ENCODE data around the gene THYN1. TPM values are rescaled to one million over a fixed set of nuclear protein-coding genes. Genes with fewer than 3 reads are reported as not detected.
A peak's percentile ranks its signal among the peaks of the same experiment; 100 is the strongest.

Gene THYN1
- 31.3 TPM for total RNA-seq

DNA sequence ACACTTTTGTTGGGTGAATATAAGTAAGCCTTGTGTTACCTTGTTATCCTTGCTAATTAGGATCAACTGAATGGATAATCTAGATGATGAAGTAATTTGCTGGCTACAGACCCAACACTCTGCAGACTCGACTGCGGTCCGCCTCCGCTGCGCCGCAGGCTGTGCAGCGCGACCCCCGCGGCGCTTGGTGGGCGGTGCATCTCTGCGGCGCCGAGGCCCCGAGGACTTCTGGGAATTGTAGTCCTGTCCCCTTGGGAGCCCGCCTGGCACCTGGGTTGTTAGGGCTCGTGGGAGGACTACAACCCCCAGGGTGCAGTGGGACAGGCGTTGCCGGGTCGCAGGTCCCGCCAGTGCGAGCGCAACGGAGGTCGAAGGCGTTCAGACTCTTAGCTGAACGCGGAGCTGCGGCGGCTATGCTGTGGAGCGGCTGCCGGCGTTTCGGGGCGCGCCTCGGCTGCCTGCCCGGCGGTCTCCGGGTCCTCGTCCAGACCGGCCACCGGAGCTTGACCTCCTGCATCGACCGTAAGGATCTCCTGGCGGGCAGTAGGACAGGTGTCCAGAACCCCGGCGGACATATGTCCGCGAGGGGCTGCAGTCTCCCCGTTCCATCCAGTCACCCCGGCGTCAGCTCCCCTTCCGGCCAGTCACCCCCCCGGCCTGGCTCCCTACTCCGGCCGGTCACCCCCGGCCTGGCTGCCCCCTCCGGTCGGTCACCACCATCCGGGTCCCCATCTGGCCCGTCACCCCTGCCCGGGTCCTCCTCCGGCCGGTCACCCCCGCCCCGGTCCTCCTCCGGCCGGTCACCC lies at the start of gene THYN1, which contains the start of gene ACAD8:
Gene THYN1, minus strand, starts transcription at position 165 of the 806 bp plus-strand sequence. CDS start 470 bp downstream, outside the sequence.
Gene ACAD8, plus strand, starts transcription at position 381 of the 806 bp plus-strand sequence. Its CDS starts 33 bp downstream, at position 414.
- peaks cover 14 to 20% (median 18%) of the 10 kb centered on the region in 3 donors for H3K4me1 ChIP-seq (ENCODE audit: control insufficient read depth in 3 of 3, insufficient read depth in 3 of 3, low read length in 3 of 3)
- peaks cover 15 to 38% (median 31%) of the 10 kb centered on the region in 3 donors for H3K36me3 ChIP-seq (ENCODE audit: control insufficient read depth in 3 of 3, insufficient read depth in 3 of 3, low read length in 3 of 3)
- H3K9me3 ChIP-seq (ENCODE audit: control insufficient read depth in 3 of 3, low read length in 3 of 3), result no peaks in the 10 kb centered on the region
- peak within 1 kb of the TSS; percentile 79 to 96 (median 85) for H3K4me3 ChIP-seq (ENCODE audit: low read length in 3 of 3)
- H3K9ac ChIP-seq (ENCODE audit: low read depth in 1 of 3, low read length in 3 of 3), result peak within 1 kb of the TSS; percentile 78 to 87 (median 81)
- no peaks in the 10 kb centered on the region for H3K27me3 ChIP-seq (ENCODE audit: control insufficient read depth in 3 of 3, insufficient read depth in 3 of 3, low read length in 3 of 3)
- H3K27ac ChIP-seq (ENCODE audit: low read depth, low read length), result peak within 1 kb of the TSS; percentile 36

- Histone ChIP-seq H3K9ac (ENCODE audit: low read depth in 1 of 3, low read length in 3 of 3) (no peak overlapping the region), H3K36me3 (ENCODE audit: control insufficient read depth in 3 of 3, insufficient read depth in 3 of 3, low read length in 3 of 3) (no peaks in the 10 kb centered on the region), H3K9me3 (ENCODE audit: control insufficient read depth in 3 of 3, low read length in 3 of 3) (peaks cover 0 to 2% (median 0%) of the 10 kb centered on the region in 3 donors), H3K27me3 (ENCODE audit: control insufficient read depth in 3 of 3, insufficient read depth in 3 of 3, low read length in 3 of 3) (no peaks in the 10 kb centered on the region), H3K27ac (ENCODE audit: low read depth, low read length) (no peak overlapping the region), H3K4me1 (ENCODE audit: control insufficient read depth in 3 of 3, insufficient read depth in 3 of 3, low read length in 3 of 3) (no peaks in the 10 kb centered on the region), H3K4me3 (ENCODE audit: low read length in 3 of 3) (no peak overlapping the region)
Observed at GRCh38 chr11:134294664-134295063, 41.5 kb upstream of the THYN1 start.

DNA sequence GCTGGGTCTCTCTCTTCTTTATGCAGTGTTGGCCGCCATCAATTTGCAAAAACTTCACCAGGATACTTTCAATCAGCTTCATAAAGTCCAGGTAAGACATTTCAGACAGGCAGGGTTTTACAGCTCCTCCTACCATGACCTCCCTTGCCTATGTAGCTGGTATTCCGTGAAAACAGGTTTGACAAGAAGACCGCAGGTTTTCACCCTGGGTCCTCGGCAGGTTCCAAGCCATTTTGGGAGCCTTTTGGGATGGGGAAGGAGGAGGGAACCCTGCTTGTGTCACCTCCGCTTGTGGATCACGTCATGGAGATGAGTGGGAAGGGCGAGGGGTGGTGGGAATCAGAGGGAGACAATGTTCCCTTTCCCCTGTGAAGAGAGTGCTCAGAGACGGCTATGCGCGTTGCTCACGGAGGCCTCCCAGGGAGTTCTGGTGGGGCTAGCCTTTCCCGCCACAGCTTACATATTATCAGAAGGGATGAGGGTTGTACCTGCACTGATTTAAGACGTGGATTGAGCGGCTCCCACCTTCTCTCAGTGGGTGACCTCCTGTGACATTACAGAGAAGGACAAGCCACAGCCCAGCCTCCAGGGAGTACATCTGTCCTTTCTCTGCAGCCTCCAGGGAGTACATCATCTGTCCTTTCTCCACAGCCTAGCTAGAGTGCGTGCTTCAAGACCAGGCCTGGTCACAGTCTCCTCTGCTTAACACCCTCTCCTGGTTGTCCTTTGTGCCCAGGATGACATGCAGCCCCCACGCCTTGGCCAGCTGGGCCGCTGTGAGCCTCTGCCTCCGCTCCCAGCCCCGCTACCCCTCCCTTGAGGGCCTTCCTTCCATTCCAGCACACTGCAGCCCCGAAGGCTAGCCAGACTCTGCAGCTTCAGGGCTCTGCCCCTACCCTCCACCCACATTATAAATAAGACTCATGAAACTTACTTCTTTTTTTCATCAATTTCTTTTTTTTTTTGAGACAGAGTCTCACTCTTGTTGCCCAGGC lies 40.3 kb upstream of the THYN1 start:
- H3K36me3 ChIP-seq (ENCODE audit: control insufficient read depth in 3 of 3, insufficient read depth in 3 of 3, low read length in 3 of 3), result no peaks in the 10 kb centered on the region

GRCh38 chr11:134292661-134293060 lies 39.5 kb upstream of the THYN1 start:
- Histone ChIP-seq H3K27ac (ENCODE audit: low read depth, low read length) (no peak overlapping the region), H3K4me3 (ENCODE audit: low read length in 3 of 3) (no peak overlapping the region), H3K27me3 (ENCODE audit: control insufficient read depth in 3 of 3, insufficient read depth in 3 of 3, low read length in 3 of 3) (peaks cover 0 to 3% (median 3%) of the 10 kb centered on the region in 3 donors), H3K4me1 (ENCODE audit: control insufficient read depth in 3 of 3, insufficient read depth in 3 of 3, low read length in 3 of 3) (no peaks in the 10 kb centered on the region), H3K9me3 (ENCODE audit: control insufficient read depth in 3 of 3, low read length in 3 of 3) (no peaks in the 10 kb centered on the region), H3K36me3 (ENCODE audit: control insufficient read depth in 3 of 3, insufficient read depth in 3 of 3, low read length in 3 of 3) (no peaks in the 10 kb centered on the region), H3K9ac (ENCODE audit: low read depth in 1 of 3, low read length in 3 of 3) (no peak overlapping the region)

More for the DNA sequence above, 40.3 kb upstream of the THYN1 start:
- Histone ChIP-seq H3K4me3 (ENCODE audit: low read length in 3 of 3) (no peak overlapping the region), H3K27me3 (ENCODE audit: control insufficient read depth in 3 of 3, insufficient read depth in 3 of 3, low read length in 3 of 3) (no peaks in the 10 kb centered on the region), H3K4me1 (ENCODE audit: control insufficient read depth in 3 of 3, insufficient read depth in 3 of 3, low read length in 3 of 3) (no peaks in the 10 kb centered on the region), H3K27ac (ENCODE audit: low read depth, low read length) (no peak overlapping the region), H3K9ac (ENCODE audit: low read depth in 1 of 3, low read length in 3 of 3) (no peak overlapping the region), H3K9me3 (ENCODE audit: control insufficient read depth in 3 of 3, low read length in 3 of 3) (no peaks in the 10 kb centered on the region)

- Histone ChIP-seq H3K27ac (ENCODE audit: low read depth, low read length) (no peak overlapping the region), H3K27me3 (ENCODE audit: control insufficient read depth in 3 of 3, insufficient read depth in 3 of 3, low read length in 3 of 3) (peaks cover 0 to 3% (median 3%) of the 10 kb centered on the region in 3 donors), H3K36me3 (ENCODE audit: control insufficient read depth in 3 of 3, insufficient read depth in 3 of 3, low read length in 3 of 3) (no peaks in the 10 kb centered on the region), H3K4me1 (ENCODE audit: control insufficient read depth in 3 of 3, insufficient read depth in 3 of 3, low read length in 3 of 3) (no peaks in the 10 kb centered on the region), H3K9ac (ENCODE audit: low read depth in 1 of 3, low read length in 3 of 3) (no peak overlapping the region), H3K9me3 (ENCODE audit: control insufficient read depth in 3 of 3, low read length in 3 of 3) (no peaks in the 10 kb centered on the region), H3K4me3 (ENCODE audit: low read length in 3 of 3) (no peak overlapping the region)
Observed at GRCh38 chr11:134291196-134291595, 38.0 kb upstream of the THYN1 start.

DNA sequence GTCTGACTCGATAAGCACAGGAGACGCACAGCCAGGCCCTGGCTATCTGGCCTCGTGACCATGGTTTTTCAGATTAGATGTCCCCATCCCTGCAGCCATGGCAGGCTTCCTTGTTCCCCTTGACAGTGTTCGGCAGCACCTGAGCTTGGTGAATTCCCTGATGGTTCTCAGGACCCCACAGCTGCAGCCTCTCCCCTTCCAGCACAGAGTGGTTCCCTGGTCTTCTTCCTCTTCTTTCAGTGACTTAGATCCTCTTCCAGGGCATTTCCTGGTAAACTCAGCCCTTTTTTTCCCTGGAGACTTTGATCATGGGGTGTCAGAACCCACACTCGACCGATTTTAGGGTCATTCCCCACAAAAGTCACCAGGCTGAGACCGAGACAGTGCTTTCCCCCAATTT lies 37.5 kb upstream of the THYN1 start:
- peaks cover 0 to 3% (median 3%) of the 10 kb centered on the region in 3 donors for H3K27me3 ChIP-seq (ENCODE audit: control insufficient read depth in 3 of 3, insufficient read depth in 3 of 3, low read length in 3 of 3)
- no peaks in the 10 kb centered on the region for H3K4me1 ChIP-seq (ENCODE audit: control insufficient read depth in 3 of 3, insufficient read depth in 3 of 3, low read length in 3 of 3)
- no peaks in the 10 kb centered on the region for H3K9me3 ChIP-seq (ENCODE audit: control insufficient read depth in 3 of 3, low read length in 3 of 3)
- no peak overlapping the region for H3K4me3 ChIP-seq (ENCODE audit: low read length in 3 of 3)
- H3K36me3 ChIP-seq (ENCODE audit: control insufficient read depth in 3 of 3, insufficient read depth in 3 of 3, low read length in 3 of 3), result no peaks in the 10 kb centered on the region
- H3K9ac ChIP-seq (ENCODE audit: low read depth in 1 of 3, low read length in 3 of 3), result no peak overlapping the region
- H3K27ac ChIP-seq (ENCODE audit: low read depth, low read length), result no peak overlapping the region

DNA sequence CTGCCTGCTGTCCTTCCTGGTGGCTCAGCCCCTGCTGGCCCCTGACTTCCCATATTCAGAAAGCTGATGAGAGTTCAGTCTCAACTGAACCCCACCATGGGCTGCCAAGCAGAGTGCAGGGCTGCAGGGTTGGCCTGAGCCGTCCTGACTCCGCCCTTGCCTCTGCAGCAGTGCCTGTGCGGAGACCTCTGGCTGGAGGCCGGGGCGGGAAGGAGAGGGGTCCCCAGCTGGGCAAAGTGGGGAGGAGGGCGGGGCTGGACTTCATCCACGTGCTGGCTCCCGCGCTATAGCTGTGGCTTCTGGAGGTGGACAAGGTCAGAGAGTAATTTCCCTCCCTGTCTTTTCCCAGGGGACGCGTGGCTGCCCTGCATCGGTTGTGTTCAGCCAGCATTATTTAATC lies 36.6 kb upstream of the THYN1 start:
- Histone ChIP-seq H3K9ac (ENCODE audit: low read depth in 1 of 3, low read length in 3 of 3) (no peak overlapping the region), H3K27me3 (ENCODE audit: control insufficient read depth in 3 of 3, insufficient read depth in 3 of 3, low read length in 3 of 3) (peaks cover 0 to 3% (median 3%) of the 10 kb centered on the region in 3 donors), H3K4me3 (ENCODE audit: low read length in 3 of 3) (no peak overlapping the region), H3K27ac (ENCODE audit: low read depth, low read length) (no peak overlapping the region), H3K36me3 (ENCODE audit: control insufficient read depth in 3 of 3, insufficient read depth in 3 of 3, low read length in 3 of 3) (no peaks in the 10 kb centered on the region), H3K9me3 (ENCODE audit: control insufficient read depth in 3 of 3, low read length in 3 of 3) (no peaks in the 10 kb centered on the region), H3K4me1 (ENCODE audit: control insufficient read depth in 3 of 3, insufficient read depth in 3 of 3, low read length in 3 of 3) (no peaks in the 10 kb centered on the region)

GRCh38 chr11:134289167-134289566 lies 36.0 kb upstream of the THYN1 start:
- Histone ChIP-seq H3K36me3 (ENCODE audit: control insufficient read depth in 3 of 3, insufficient read depth in 3 of 3, low read length in 3 of 3) (no peaks in the 10 kb centered on the region), H3K4me3 (ENCODE audit: low read length in 3 of 3) (no peak overlapping the region), H3K27me3 (ENCODE audit: control insufficient read depth in 3 of 3, insufficient read depth in 3 of 3, low read length in 3 of 3) (peaks cover 0 to 3% (median 3%) of the 10 kb centered on the region in 3 donors), H3K9ac (ENCODE audit: low read depth in 1 of 3, low read length in 3 of 3) (no peak overlapping the region), H3K4me1 (ENCODE audit: control insufficient read depth in 3 of 3, insufficient read depth in 3 of 3, low read length in 3 of 3) (no peaks in the 10 kb centered on the region), H3K9me3 (ENCODE audit: control insufficient read depth in 3 of 3, low read length in 3 of 3) (no peaks in the 10 kb centered on the region), H3K27ac (ENCODE audit: low read depth, low read length) (no peak overlapping the region)

- no peak overlapping the region for H3K4me3 ChIP-seq (ENCODE audit: low read length in 3 of 3)
Observed at GRCh38 chr11:134288486-134288885, 35.3 kb upstream of the THYN1 start.

More at GRCh38 chr11:134288486-134288885, 35.3 kb upstream of the THYN1 start:
- Histone ChIP-seq H3K4me1 (ENCODE audit: control insufficient read depth in 3 of 3, insufficient read depth in 3 of 3, low read length in 3 of 3) (no peaks in the 10 kb centered on the region), H3K27me3 (ENCODE audit: control insufficient read depth in 3 of 3, insufficient read depth in 3 of 3, low read length in 3 of 3) (peaks cover 0 to 3% (median 3%) of the 10 kb centered on the region in 3 donors), H3K27ac (ENCODE audit: low read depth, low read length) (no peak overlapping the region), H3K9ac (ENCODE audit: low read depth in 1 of 3, low read length in 3 of 3) (no peak overlapping the region), H3K9me3 (ENCODE audit: control insufficient read depth in 3 of 3, low read length in 3 of 3) (no peaks in the 10 kb centered on the region), H3K36me3 (ENCODE audit: control insufficient read depth in 3 of 3, insufficient read depth in 3 of 3, low read length in 3 of 3) (no peaks in the 10 kb centered on the region)

All from skeletal muscle tissue (tissue), 4 donors.